Astrocyte (in vitro differentiated cells and primary cell): ENCODE measurements around the gene GSG1L.

Experiments used
- CTCF ChIP-seq: IDR thresholded peaks from 2 replicates; pipeline ENCODE4 v1.5.1; 2011; ENCODE audit warnings: low read depth, mild to moderate bottlenecking, inconsistent platforms, low read length, moderate library complexity; ENCODE audit not compliant: insufficient read depth
- EZH2 ChIP-seq: IDR thresholded peaks from 2 replicates; pipeline ENCODE4 v1.6.1; 2012; ENCODE audit warnings: mild to moderate bottlenecking, low read length, inconsistent platforms; ENCODE audit not compliant: insufficient read depth

GRCh38 chr16:27793249-27793622 is 270.3 kb downstream of the GSG1L start:
- TF ChIP-seq CTCF: no peak
- no peak for TF ChIP-seq EZH2
